Activated CD4-positive, alpha-beta memory T cell treated with anti-CD3 and anti-CD28 coated beads, Interleukin-2, amount 10 ng/mL, durations not matched to agents 7 days and 5 days (primary cell): ENCODE data around the gene NEK4. TPM values are rescaled to one million over a fixed set of nuclear protein-coding genes. Genes with fewer than 3 reads are reported as not detected.

Experiments
- CTCF ChIA-PET: fragments of 350-600 bp; sonication (Branson Sonifier 250); formaldehyde crosslinking; loops from one replicate; lab custom pipeline; 2021; ENCODE audit warnings: antibody characterized with exemption, inconsistent platforms; lab: Charles Lee
- POLR2A ChIA-PET: fragments of 350-600 bp; sonication (Branson Sonifier 250); formaldehyde crosslinking; loops from one replicate; lab custom pipeline; 2021; ENCODE audit warnings: antibody characterized with exemption; lab: Charles Lee
- DNase-seq: peaks from one replicate; pipeline ENCODE4 v3.0.0-alpha.2; 2020
- H3K27ac Mint-ChIP-seq: one replicate; pipeline ENCODE4 v1.8.0; 2021; ENCODE audit warnings: mild to moderate bottlenecking, mixed read lengths
- H3K27me3 Mint-ChIP-seq: one replicate; pipeline ENCODE4 v1.8.0; 2021; ENCODE audit warnings: mixed read lengths
- H3K36me3 Mint-ChIP-seq: one replicate; pipeline ENCODE4 v1.8.0; 2021; ENCODE audit warnings: low read depth, mixed read lengths
- H3K4me1 Mint-ChIP-seq: one replicate; pipeline ENCODE4 v1.8.0; 2021; ENCODE audit warnings: mixed read lengths
- H3K4me3 Mint-ChIP-seq: one replicate; pipeline ENCODE4 v1.8.0; 2021; ENCODE audit warnings: mild to moderate bottlenecking, mixed read lengths
- H3K9me3 Mint-ChIP-seq: one replicate; pipeline ENCODE4 v1.8.0; 2021; ENCODE audit warnings: mixed read lengths
- total RNA-seq, 2 experiments: library from RNA; stranded (reverse); gene quantifications; one replicate each; pipeline ENCODE4 v1.2.3, GENCODE V29; 2021

The NEK4 gene
- total RNA-seq, 2 experiments from 2014 or later, result 17.8 to 19.1 TPM

DNA sequence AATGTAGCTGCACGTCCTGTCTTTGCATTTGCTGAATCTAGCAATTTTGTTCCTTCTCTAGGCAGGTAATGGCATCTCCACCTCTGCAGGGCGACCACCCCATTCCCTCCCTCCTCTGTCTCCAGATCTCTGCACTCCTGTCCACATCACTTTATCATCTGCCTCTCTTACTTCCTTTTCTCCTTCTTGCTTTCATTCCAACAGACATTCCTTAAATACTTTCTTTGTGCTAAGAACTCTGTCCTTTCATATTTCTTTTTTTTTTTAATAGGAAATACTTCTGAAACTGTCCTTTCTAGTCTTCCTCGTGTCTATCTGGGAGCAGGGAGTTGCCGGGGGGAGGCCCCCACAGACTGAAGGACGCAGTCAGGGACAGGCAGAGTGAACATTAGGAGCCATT lies 31.1 kb upstream of the NEK4 start:
- Mint-ChIP-seq H3K27me3 (no peaks in the 10 kb centered on the region), H3K36me3 (no peaks in the 10 kb centered on the region), H3K27ac (no peak overlapping the region), H3K9me3 (no peaks in the 10 kb centered on the region), H3K4me3 (no peak overlapping the region), H3K4me1 (no peaks in the 10 kb centered on the region)
- POLR2A ChIA-PET, result no interaction called here
- DNase-seq, result no peak
- CTCF ChIA-PET, result no interaction called here

GRCh38 chr3:52800079-52800478 lies 29.3 kb upstream of the NEK4 start:
- no peaks in the 10 kb centered on the region for H3K36me3 Mint-ChIP-seq
- no peaks in the 10 kb centered on the region for H3K27me3 Mint-ChIP-seq
- H3K4me3 Mint-ChIP-seq, result no peak overlapping the region
- POLR2A ChIA-PET, result no interaction called here
- no peaks in the 10 kb centered on the region for H3K4me1 Mint-ChIP-seq
- DNase-seq, result no peak
- CTCF ChIA-PET, result interaction anchor here (0.5 to 0.8 kb wide), 2 partner anchors 29 to 73 kb away, joined by 3 to 4 read pairs; partner anchors contain the start of gene NEK4
- H3K9me3 Mint-ChIP-seq, result no peaks in the 10 kb centered on the region
- no peak overlapping the region for H3K27ac Mint-ChIP-seq

- Mint-ChIP-seq H3K9me3 (no peaks in the 10 kb centered on the region), H3K4me1 (no peaks in the 10 kb centered on the region), H3K27ac (no peak overlapping the region), H3K4me3 (no peak overlapping the region), H3K27me3 (no peaks in the 10 kb centered on the region), H3K36me3 (no peaks in the 10 kb centered on the region)
- DNase-seq, result peak; percentile 29
- ChIA-PET CTCF (interaction anchor here (1.0 to 1.5 kb wide), 5 partner anchors 9 to 94 kb away, joined by 3 to 6 read pairs (median 3); partner anchors contain the start of gene NEK4), POLR2A (no interaction called here)
Observed at GRCh38 chr3:52798978-52799476, 28.3 kb upstream of the NEK4 start.

DNA sequence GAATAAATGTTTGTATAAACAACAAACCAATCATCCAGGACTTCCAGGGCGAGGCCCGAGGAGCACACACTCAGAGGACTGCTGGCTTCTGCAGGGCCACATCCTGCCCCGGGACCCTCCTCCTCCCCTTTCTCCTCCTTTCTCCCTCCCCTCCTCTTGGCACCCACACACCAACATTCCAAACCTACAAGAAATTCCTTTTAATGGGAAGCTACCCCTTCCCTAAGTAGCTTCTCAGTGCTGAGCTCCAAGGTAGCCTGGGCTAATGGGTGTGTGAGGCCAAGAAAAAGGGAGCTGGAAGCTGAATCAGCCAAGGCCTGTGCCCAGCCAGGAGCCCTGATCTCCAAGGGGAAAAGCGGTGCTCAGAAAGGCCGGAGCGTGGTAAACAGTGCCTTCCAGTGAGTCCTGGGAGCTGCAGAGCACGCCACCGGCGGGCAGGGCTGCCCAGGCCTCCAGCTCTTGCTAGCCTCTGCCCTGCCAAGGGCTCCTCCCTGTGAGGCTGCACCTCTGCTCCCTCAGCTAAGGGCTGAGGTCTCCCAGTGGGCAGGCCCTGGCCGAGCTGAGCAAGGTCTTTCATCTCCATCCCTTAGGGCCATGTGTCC lies 27.7 kb upstream of the NEK4 start:
- CTCF ChIA-PET, result interaction anchor here (0.7 to 1.5 kb wide), 5 partner anchors 9 to 28 kb away, joined by 3 to 6 read pairs (median 3); partner anchors contain the start of gene NEK4
- Mint-ChIP-seq H3K4me3 (no peak overlapping the region), H3K27ac (no peak overlapping the region), H3K27me3 (no peaks in the 10 kb centered on the region), H3K36me3 (no peaks in the 10 kb centered on the region), H3K9me3 (no peaks in the 10 kb centered on the region), H3K4me1 (no peaks in the 10 kb centered on the region)
- DNase-seq, result no peak
- POLR2A ChIA-PET, result no interaction called here

- Mint-ChIP-seq H3K36me3 (no peaks in the 10 kb centered on the region), H3K9me3 (no peaks in the 10 kb centered on the region), H3K27me3 (no peaks in the 10 kb centered on the region), H3K27ac (no peak overlapping the region), H3K4me1 (no peaks in the 10 kb centered on the region), H3K4me3 (no peak overlapping the region)
- ChIA-PET CTCF (interaction anchor here (1.7 kb wide), 1 partner anchor 24 kb away, joined by 4 read pairs; no protein-coding TSS in a partner anchor), POLR2A (no interaction called here)
- no peak for DNase-seq
Observed at GRCh38 chr3:52796411-52796810, 25.7 kb upstream of the NEK4 start.

GRCh38 chr3:52795298-52795900 lies 24.7 kb upstream of the NEK4 start:
- ChIA-PET CTCF (interaction anchor here (1.7 kb wide), 1 partner anchor 25 kb away, joined by 4 read pairs; no protein-coding TSS in a partner anchor), POLR2A (no interaction called here)
- no peaks in the 10 kb centered on the region for H3K4me1 Mint-ChIP-seq

DNA sequence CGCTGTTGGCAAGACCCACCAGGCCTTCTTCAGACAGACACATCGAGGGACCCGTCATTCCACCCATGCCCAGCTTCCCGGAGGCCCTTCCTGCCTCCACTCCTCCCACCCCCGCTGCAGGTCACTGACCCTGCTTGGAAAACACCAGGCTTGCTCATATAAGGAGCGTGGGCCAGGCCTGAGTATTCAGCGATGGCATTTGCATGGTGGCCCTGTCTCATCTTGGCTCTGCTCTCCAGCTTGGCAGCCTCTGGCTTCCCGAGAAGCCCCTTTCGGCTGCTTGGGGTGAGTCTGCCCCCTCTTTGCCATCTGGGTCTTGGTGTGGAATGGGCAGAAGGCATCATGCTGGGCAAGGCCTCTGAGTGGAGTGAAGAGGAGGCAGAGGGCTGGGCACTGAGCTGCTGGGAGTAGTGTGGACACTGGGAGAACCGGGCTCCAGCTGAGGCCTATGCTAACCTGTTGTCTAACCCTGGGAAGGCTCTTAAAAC lies 23.9 kb upstream of the NEK4 start, which contains the start of gene ITIH3:
ITIH3 (plus strand) TSS at position 185 of the 488 bp plus-strand sequence; CDS start at position 193, 8 bp downstream.
- Mint-ChIP-seq H3K4me3 (no peak within 1 kb of the TSS), H3K36me3 (no peaks in the 10 kb centered on the region), H3K4me1 (no peaks in the 10 kb centered on the region), H3K27me3 (no peaks in the 10 kb centered on the region), H3K9me3 (no peaks in the 10 kb centered on the region), H3K27ac (no peak within 1 kb of the TSS)
- CTCF ChIA-PET, result no interaction called here
- DNase-seq, result no peak
- POLR2A ChIA-PET, result no interaction called here

More at GRCh38 chr3:52795298-52795900, 24.7 kb upstream of the NEK4 start:
- no peaks in the 10 kb centered on the region for H3K36me3 Mint-ChIP-seq
- no peak for DNase-seq
- H3K4me3 Mint-ChIP-seq, result no peak overlapping the region
- H3K27me3 Mint-ChIP-seq, result no peaks in the 10 kb centered on the region
- H3K9me3 Mint-ChIP-seq, result no peaks in the 10 kb centered on the region
- H3K27ac Mint-ChIP-seq, result no peak overlapping the region

GRCh38 chr3:52793702-52794611 lies 23.2 kb upstream of the NEK4 start:
- no peak for DNase-seq
- ChIA-PET CTCF (no interaction called here), POLR2A (interaction anchor here (2.2 kb wide), 1 partner anchor 22 kb away, joined by 9 read pairs; the partner anchor contains the start of gene NEK4)
- H3K4me3 Mint-ChIP-seq, result no peak overlapping the region
- H3K27me3 Mint-ChIP-seq, result no peaks in the 10 kb centered on the region
- H3K9me3 Mint-ChIP-seq, result no peaks in the 10 kb centered on the region
- no peak overlapping the region for H3K27ac Mint-ChIP-seq
- H3K4me1 Mint-ChIP-seq, result no peaks in the 10 kb centered on the region
- H3K36me3 Mint-ChIP-seq, result no peaks in the 10 kb centered on the region

DNA sequence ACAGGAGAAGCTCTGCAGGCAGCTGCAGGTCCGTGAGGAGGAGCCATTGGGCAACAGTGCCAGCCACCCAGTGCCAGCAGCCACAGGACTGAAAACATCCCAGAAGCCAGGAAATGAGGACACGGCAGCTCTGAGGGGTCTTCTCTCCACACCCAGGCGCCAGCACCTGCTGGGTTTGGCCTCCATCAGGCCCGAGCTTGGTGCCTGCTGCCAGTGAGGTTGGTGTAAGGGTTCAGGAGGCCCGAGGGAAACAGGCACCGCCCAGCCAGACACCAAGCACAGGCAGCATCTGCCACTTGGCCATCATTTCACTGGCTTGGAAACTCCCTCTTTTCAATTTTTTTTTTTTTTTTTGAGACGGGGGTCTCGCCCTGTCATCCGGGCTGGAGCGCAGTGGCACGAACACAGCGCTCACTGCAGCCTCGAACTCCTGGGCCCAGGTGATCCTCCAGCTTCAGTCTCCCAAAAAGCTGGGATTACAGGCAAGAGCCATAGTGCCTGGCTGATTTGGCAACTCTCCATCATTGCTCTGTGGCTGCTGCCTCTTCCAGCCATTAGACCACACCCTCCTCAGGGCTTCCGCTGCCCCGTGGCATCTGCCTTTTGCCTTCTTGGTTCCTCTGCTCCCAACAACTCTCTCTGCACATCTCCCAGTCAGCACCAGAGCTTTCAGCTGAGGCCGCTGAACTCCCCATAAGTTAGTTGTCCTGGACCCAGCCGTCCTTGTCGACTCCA lies 22.4 kb upstream of the NEK4 start:
- Mint-ChIP-seq H3K9me3 (no peaks in the 10 kb centered on the region), H3K27ac (no peak overlapping the region), H3K36me3 (no peaks in the 10 kb centered on the region), H3K4me1 (no peaks in the 10 kb centered on the region), H3K27me3 (no peaks in the 10 kb centered on the region), H3K4me3 (no peak overlapping the region)
- DNase-seq, result no peak
- POLR2A ChIA-PET, result interaction anchor here (2.2 kb wide), 1 partner anchor 22 kb away, joined by 9 read pairs; the partner anchor contains the start of gene NEK4
- CTCF ChIA-PET, result interaction anchor here (0.7 kb wide), 1 partner anchor 28 kb away, joined by 3 read pairs; no protein-coding TSS in a partner anchor

- no peak for DNase-seq
- Mint-ChIP-seq H3K27me3 (no peaks in the 10 kb centered on the region), H3K36me3 (no peaks in the 10 kb centered on the region), H3K4me1 (no peaks in the 10 kb centered on the region), H3K9me3 (no peaks in the 10 kb centered on the region), H3K27ac (no peak overlapping the region), H3K4me3 (no peak overlapping the region)
- ChIA-PET POLR2A (interaction anchor here (2.2 kb wide), 1 partner anchor 21 kb away, joined by 9 read pairs; the partner anchor contains the start of gene NEK4), CTCF (interaction anchor here (0.5 to 0.7 kb wide), 2 partner anchors 29 to 75 kb away, joined by 3 read pairs; no protein-coding TSS in a partner anchor)
Observed at GRCh38 chr3:52792413-52792812, 21.7 kb upstream of the NEK4 start.

- no peak overlapping the region for H3K27ac Mint-ChIP-seq
- no peaks in the 10 kb centered on the region for H3K4me1 Mint-ChIP-seq
- POLR2A ChIA-PET, result interaction anchor here (1.2 to 2.2 kb wide), 2 partner anchors 9 to 20 kb away, joined by 3 to 9 read pairs; partner anchors contain the start of gene NEK4
- H3K27me3 Mint-ChIP-seq, result no peaks in the 10 kb centered on the region
- H3K36me3 Mint-ChIP-seq, result no peaks in the 10 kb centered on the region
- H3K9me3 Mint-ChIP-seq, result no peaks in the 10 kb centered on the region
- CTCF ChIA-PET, result no interaction called here
- H3K4me3 Mint-ChIP-seq, result no peak overlapping the region
- DNase-seq, result no peak
Observed at GRCh38 chr3:52791928-52792327, 21.2 kb upstream of the NEK4 start.

DNA sequence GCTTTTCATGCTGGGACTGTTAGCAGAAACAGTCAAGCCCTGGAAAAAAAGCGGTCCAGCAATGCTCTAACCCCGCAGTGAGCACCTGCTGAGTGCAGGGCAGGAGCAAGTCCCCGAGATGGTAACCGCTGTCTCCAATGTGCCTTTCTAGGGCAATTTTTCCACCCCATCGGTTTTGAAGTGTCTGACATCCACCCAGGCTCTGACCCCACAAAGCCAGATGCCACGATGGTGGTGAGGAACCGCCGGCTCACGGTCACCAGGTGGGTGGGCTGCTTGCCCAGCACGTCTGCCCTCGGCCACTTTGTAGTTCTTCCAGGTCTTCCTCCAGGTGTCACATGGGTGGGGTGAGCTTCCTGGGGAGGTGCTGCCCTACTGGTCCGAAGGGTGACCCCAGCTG lies 20.6 kb upstream of the NEK4 start:
- DNase-seq, result no peak
- Mint-ChIP-seq H3K4me3 (no peak overlapping the region), H3K4me1 (no peaks in the 10 kb centered on the region), H3K9me3 (no peaks in the 10 kb centered on the region), H3K27ac (no peak overlapping the region), H3K27me3 (no peaks in the 10 kb centered on the region), H3K36me3 (no peaks in the 10 kb centered on the region)
- ChIA-PET CTCF (no interaction called here), POLR2A (interaction anchor here (1.2 kb wide), 1 partner anchor 9 kb away, joined by 3 read pairs; no protein-coding TSS in a partner anchor)
